HEK293 (cell line): Measurements from ENCODE around the gene MAEA.

Experiments used
- CTCF ChIP-seq: fragments of 450-650 bp; formaldehyde crosslinking; IDR thresholded peaks from 2 replicates; pipeline ENCODE4 v1.5.1; 2016; ENCODE audit warnings: missing biosample characterization, missing genetic modification characterization
- HOXA7 ChIP-seq: sonication (generic); formaldehyde crosslinking; IDR thresholded peaks from 2 replicates; pipeline ENCODE4 v1.8.1; 2022; ENCODE audit warnings: missing genetic modification reagents, borderline replicate concordance
- ZNF274 ChIP-seq, 2 experiments: fragments of 200-500 bp in 1 of 2; fragments of 450-650 bp in 1 of 2; sonication (Bioruptor generic) in 1 of 2; formaldehyde crosslinking in 1 of 2; IDR thresholded peaks; 2 replicates each; pipeline versions ENCODE4 v1.5.1 to v1.6.1; 2014 to 2016; ENCODE audit warnings: borderline replicate concordance in 1 of 2, inconsistent platforms in 1 of 2, low read length in 1 of 2, missing biosample characterization in 1 of 2, missing genetic modification characterization in 1 of 2
- ZNF518A ChIP-seq: fragments of 450-650 bp; formaldehyde crosslinking; conservative IDR thresholded peaks from 2 replicates; pipeline ENCODE4 v1.5.1; 2016; ENCODE audit warnings: low read depth, missing biosample characterization, missing genetic modification characterization
- ZNF558 ChIP-seq: fragments of 450-650 bp; formaldehyde crosslinking; IDR thresholded peaks from 2 replicates; pipeline ENCODE4 v1.5.1; 2016; ENCODE audit warnings: missing biosample characterization, missing genetic modification characterization

GRCh38 chr4:1352567-1352900 lies 62.8 kb downstream of the MAEA start:
- TF ChIP-seq ZNF518A (tag by site-specific recombination) (no peak), HOXA7 (CRISPR knock-in tag) (no peak), CTCF (no peak), ZNF558 (tag by site-specific recombination) (no peak), ZNF274 (IDR thresholded peaks at IDR 0.05; ENCODE audit: low read length) (no peak), ZNF274 (tag by site-specific recombination; IDR thresholded peaks at IDR 0.05; ENCODE audit: borderline replicate concordance) (no peak)
